DMS153 (cell line): ENCODE results near the gene SSBP2.
"Not testable (repeated sequence)": the region's sequence is repeated elsewhere in the genome, so short reads cannot be mapped to it uniquely, and the experiment has no call there.

ENCODE experiments used
- DNase-seq: peaks from one replicate; lab custom pipeline; 2025; lab: John Stamatoyannopoulos, UW

SSBP2 gene

DNA sequence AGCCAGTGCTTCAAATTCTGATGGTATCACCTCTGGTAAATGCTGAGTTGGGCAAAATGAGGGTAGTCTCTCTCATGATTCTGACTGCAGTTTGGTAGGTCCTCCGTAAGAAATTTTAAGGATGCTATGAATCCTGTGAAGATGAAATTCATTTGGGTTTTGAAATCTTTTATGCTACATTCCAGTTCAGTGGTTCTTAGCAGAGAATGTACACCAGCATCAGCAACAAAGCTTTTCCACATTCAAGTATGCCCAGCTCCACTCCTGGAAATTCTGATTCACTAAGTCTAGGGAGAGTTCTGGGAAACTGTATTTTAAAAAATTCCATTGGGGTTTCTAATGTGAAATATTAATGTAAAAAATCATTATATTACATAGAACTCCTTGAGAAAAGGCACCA is 323.3 kb downstream of the SSBP2 start:
- no peak for DNase-seq

DNA sequence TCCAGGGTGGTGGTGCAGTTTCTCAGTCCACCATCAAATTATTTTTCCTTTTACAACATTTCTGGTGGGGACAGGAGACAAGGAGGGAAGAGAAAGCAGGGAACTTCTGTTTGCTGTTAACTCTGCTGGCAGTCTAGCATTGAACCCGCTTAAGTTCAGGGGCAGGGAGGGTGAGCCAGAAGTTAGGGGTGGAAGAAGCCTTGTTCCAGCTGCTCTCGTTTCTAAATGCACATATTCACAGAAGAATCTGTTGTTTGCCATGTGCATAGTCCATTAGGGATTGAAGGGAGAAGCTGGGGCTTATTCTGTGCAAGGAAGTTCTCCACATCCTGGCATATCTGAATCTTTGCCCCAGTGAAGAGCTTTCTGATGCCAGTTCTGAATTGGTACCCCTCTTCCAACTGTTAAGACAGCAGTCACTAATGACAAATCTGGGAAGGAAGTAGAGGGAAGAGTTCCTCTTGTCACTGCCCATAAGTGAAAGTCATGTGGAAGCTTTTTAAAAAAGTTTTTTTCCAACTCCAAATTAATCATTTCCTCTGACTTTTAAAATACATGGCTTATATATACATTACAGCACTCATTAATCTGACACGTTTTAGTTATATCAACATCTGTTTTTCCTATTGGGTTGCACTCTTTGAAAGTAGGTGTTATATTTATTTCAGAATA is 324.4 kb downstream of the SSBP2 start:
- no peak for DNase-seq

DNA sequence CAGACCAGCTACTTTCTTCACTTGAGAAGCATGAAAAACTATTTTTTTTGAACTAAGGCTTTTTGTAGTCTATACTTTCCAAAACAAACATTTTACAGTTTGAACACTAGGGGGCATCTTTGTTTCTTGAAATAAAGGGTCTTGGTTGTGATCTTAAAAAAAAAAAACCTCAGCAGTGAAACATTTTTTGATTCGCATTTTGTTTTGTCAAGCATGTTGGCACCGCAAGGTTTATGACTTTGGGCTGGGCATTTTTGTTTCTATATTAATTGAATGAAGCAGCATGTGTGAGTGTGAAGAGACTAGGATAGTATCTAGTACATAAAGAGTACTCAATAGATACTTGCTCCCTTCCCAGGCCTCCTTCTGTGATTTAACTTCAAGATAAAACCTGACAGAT is 325.3 kb downstream of the SSBP2 start:
- no peak for DNase-seq

DNA sequence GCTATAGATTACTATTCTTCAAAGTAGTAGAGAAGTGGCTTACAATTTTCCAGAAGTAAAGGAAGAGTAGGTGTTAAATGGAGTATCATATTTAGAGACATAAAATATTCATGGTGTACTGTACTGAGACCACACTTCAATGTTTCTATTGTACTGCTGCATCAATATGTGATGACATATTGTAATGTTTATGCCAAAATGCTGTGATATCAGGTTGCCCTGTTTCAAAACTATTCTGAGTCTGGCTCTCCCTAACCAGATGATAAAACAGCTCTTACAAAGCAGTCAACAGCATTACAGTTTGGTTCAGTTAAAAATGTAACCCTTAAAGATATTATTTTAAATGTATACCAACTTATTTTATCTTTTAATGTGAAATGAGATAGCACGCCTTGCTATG is 326.2 kb downstream of the SSBP2 start:
- no peak for DNase-seq

DNA sequence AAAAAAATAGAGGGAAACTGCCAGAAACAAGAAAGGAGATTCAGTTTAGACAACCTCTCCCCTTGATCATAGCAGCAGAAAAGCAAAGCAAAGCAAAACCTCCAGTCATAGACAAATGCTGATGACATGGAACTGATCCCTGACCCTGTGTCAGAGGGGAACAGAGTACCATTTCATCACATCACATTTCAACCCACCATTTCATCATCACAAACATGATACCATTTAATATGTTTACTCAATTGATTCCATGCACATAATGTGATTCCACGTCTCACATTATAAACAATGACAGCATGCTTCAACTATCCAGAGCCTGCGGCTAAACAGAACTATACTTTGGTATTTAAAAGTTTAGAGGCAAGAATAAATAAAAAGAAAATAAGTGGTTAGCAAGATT is 328.2 kb downstream of the SSBP2 start:
- DNase-seq: no peak

DNA sequence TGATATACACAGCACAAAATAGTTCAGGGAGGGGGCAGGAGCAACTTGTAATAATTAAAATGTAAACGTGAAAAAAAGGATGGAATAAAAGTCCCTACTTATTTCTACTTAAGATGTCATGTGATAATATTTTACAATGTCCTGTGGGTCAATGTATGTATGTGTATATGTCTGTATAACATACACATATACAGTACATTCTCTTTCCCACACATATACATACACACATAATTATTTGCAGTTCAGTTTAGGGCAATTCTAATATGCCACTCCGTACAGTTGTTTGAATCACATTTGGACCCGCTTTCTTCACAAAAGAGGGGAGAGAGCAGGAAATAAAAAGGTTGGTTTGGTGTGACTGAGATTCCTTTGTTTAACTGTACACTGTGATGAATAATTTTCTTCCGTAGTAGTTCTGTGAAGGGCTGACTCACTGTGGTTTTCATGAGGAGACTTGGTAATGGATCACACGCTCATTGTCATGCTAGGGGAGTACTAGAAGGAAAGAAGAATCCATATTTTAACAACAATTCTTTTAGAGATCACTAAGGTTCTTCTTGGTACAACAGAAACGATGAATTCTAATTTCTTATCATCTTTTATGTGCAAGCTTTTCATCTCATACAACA is 330.7 kb downstream of the SSBP2 start:
- no peak for DNase-seq

DNA sequence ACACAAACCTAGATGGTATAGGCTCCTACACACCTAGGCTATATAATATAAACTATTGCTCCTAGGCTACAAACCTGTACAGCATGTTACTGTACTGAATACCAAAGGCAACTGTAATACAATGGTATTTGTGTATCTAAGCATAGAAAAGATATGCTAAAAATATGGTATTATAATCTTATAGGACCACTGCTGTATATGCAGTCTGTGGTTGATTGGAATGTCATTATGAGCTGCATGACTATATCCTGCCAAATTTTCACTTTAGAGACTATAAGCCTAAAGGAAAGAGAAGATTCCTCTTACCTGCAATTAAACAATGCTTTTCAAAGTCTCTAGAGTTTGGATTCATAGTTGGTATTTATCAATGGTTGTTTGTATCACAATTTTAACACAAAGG is 332.3 kb downstream of the SSBP2 start:
- DNase-seq: no peak

DNA sequence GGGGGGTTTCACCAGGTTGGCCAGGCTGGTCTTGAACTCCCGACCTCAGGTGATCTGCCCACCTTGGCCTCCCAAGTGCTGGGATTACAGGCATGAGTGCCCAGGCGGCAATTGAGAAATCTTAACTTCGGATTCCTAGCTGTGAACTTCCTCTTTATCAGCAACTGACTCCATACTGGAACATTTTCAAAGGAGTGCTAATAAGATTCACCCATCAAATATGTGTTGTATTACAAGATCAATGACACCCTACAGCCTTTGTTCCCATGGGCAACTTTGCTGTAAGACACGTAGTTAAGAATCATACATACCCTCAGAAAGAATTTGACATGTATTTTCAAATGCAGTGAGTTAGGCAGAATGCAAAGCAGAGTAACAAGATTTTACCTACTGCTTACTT is 333.8 kb downstream of the SSBP2 start:
- DNase-seq: no peak

DNA sequence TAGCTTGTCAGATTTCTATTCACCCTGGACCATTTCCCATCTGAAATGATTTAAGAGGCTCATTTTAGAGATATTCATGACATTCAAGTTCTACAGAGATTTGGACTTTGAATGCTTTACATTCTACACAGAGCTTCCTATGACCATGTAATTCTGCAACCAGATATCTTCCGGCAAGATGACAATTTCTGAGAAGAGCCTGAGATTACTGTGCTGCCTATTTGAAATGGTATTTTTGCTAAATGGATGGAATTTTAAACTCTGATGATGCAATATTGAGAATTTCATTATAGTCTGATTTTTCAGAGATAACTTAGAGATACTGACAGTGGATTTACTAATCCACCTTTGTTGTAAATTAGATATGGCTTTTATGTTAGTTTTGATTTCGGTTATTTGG is 341.0 kb downstream of the SSBP2 start:
- no peak for DNase-seq

DNA sequence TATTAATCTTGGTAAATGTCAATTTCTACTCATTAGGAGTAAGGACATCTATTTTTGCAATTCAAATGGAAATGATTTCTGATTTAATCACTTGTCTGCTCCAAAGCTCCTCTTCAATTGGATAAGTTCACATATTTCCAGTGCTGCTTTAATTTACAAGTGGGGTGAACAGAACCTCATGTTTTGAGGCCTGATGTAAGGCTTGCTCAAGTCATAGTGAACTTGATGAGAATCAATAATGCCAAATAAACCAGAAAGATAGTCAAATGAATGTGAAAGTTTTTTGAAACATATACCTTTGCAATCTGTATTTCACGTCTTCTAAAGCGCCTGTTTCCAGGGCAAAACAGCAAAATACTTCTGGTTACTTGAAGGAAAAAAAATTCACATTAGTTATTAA is 341.5 kb downstream of the SSBP2 start:
- DNase-seq: no peak

DNA sequence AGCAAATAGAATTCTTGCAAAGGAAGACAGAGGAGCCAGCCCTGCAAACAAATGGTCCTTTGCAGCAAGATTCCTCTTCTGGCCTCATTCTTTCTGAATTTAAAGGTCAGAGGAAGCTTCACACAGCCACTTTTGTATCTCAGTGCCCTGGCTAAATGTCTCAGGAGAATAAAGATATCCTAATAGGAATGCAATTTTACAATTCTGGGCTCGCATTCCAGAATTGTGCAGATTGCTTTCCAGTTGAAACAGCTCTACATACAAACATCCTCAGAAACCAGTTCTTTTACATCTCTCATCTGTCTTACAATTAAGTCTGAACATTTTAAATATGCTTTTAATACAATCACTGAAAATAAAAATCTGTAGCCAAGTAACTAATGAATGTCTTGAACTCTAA is 342.4 kb downstream of the SSBP2 start:
- DNase-seq: no peak

DNA sequence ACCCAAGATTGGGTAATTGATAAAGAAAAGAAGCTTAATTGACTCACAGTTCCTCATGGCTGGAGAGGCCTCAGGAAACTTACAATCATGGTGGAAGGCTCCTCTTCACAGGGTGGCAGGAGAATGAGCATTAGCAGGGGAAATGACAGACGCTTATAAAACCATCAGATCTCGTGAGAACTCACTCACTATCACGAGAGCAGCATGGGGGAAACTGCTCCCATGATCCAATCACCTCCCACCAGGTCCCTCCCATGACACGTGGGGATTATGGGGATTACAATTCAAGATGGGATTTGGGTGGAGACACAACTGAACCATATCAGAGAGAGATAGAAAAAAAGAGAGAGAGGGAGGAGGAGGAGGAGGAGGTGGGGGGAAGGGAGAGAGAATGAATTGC is 343.1 kb downstream of the SSBP2 start:
- not testable (repeated sequence) for DNase-seq

DNA sequence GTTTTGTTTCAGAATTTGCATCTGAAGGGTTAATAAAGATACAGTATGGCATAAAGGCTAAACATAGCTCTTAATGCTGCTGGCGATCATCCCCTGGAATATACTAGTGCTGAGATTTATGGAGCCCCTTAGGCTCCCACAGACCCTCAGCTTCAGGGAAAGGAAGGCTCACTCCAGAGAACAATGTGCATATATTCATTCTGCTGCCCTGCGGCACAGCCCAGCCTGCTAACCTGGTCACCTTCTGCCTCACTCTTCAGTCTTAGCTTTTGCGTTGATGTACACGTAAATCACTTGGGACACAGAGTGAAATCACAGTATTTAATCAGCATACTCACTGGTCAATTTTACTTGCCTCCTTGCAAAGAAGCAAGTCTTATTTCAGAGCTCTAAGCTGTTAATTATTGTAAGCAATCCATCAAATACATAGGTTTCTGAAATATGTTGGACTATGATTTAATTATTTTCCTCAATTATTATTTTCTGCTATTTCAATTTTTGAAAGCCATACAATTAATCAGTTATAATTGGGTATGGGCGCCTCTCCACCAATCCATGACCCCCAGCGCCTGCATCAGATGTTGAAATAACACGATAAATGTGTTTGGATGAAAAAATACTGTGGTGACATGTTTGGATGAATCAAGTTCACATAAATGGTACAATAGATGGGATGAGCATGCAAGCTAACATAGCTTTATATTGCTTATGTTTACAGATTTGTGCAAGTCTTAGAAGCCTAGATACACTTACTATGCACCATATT is 345.6 kb downstream of the SSBP2 start:
- no peak for DNase-seq

DNA sequence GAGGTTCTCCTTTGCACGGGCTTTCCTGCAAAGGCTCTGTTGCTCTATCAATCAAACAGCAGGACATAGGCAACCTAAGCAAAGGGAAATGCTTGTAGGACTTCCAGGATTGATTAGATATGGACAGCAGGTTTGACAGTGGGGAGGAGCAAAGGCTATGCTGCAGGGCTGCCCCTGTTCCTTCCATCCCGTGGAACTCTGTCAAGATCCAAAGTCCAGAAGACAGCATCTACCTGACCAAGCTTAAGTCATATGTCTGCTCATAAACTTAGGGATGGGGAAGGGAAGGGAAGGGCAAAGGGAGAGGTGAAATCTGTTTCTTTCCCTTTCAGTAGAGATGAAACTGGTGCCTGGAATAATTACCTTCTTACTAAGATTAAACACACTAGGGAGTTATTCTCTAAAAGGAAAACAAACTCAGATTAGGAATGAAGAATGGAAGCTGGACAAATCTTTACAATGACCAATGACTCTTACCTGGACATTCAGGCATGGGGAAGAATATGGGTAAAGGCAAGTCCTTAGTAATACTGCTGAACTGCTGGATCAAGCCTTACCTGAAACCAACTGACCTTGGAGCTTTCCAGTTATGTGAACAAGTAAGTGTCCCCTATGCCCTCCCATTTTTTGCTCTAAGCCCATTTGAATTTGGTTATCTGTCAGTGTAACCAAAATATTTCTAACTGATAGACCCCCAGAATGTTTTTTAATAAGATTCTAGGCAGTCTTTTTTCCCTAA is 348.5 kb downstream of the SSBP2 start:
- no peak for DNase-seq

DNA sequence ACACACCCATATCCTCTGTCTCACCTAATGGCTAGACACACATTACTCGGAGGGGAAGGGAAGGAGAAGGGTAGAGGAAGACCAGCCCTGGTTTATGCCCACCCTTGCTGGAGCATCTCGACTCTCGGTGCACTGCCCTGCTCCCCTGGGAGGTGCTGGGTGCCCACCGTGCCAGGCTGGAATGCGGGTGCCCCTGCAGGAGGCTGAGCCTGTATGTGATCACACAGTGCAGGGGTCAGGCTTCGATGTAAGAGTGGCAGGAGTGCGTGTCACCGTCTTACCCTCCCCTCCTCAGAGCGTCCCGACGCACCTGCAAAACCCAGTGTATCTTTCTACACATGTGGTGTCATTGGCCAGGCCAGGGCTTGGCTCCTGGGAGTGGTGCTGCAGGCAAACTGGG is 349.6 kb downstream of the SSBP2 start:
- DNase-seq: no peak

DNA sequence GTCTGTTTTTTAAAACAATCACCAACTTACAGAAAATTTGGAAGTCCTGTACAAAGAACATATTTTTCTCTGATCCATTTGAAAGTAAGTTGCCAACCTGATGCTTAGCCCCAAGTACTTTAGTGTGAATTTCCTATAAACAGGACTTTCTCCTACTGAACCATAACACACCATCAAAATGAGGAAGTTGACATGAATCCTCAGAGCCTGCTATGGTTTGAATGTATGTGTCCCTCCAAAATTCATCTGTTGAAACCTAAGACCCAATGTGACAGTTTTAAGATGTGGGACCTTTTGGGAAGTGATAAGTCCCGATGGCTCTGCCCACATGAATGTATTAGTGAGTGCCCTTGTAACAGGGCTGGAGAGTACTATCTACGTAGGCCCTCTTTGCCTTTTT is 350.5 kb downstream of the SSBP2 start:
- DNase-seq: no peak

DNA sequence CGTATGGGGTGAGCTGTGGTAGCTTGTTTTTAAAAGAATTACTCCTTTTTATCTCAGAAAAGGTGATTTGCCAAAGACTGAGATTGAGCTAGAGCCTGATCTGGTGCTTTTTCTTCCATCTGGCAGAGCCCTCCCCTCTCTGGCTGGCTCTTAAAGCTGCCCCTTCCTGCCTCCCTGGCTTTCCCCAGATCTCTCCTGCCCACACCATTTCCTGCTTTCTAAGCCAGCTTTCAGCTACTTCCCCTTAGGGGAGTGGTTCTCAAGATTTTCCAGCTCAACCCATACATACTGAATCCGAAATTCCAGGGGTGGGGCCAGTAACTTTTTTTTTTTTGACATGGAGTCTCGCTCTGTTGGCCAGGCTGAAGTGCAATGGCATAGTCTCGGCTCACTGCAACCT is 352.2 kb downstream of the SSBP2 start:
- no peak for DNase-seq

DNA sequence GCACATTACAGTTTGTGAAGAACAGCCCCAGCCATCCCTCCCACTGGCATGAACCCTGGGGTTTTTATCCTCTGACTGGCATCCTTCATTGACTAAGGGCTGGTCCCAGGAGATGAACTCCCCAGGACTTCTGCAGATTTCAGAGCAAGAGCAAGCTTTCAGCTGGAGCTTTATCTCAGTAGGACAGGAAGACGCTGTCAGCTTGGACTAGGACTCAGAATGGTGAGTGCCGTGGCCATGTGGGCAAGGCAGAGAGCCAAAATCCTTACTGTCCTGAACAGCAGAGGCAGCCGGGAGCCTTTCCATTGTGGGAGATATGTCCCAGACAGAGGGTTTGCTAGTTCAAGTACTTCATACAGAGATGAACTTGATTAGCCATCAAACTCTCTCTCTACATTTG is 353.7 kb downstream of the SSBP2 start:
- no peak for DNase-seq

DNA sequence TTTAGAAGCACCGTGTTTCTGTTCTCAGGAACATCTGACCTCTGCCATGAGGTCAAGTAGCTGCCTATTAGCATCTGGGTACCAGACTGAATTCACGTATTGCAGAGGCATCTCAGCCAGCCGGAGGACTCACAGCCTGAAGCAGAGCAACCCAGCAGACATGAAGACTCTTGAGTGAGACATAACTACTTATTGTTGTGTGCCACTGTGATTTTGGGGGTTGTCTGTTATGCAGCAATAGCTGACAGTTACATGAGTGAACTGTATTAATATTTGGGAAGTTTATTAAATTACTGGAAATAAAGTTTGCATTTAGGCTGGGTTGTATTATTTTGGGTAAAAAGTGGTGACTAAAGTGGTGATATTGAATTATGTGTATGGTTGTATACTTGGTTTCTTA is 355.6 kb downstream of the SSBP2 start:
- no peak for DNase-seq

DNA sequence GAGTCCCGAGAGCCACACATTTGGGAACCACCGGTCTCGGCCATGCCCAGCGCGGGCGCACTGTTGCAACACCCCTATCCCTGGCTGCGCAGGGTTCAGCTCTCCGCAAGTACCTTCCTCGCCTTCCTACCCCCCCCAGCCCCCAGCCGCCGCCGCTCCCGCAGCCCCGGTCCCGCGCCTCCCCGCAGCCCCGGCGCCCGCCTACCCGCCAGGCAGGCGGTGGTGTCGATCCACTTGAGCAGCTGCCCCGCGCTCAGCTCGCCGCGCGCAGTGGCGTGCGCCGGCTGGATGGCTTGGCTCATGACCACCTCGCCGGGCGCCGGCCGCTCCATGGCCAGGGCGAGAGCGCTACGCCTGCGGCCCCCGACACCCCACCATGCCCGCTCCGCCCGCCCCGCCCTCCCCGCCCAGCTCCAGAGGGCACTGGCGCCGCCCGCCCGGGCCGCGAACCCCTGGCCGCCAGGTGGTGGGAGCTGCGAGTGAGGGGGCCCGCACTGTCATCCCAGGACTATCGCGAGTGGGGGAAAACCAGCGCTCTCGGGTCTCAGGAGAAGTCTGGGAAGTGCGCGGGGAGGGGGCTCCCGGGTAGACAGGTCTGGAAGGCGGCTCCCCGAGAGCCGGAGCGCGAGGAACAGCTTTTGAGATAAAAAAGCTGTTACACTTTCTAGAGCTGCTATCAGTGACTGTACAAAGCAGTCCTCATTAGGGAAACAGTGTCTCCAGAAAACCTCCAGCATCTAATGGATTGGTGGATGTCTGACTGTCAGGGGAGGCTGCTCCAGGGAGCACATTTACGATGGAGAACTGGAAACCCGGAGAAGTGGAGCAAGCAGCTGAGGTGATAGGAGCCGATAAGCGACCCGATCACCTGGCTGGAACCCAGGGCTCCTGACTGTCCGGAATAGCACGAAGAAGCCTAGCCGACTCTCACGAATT is 356.8 kb downstream of the SSBP2 start, which contains the start of gene ACOT12:
Gene ACOT12, minus strand, starts transcription at position 352 of the 936 bp plus-strand sequence. Its CDS starts 20 bp downstream, at position 332.
- no peak for DNase-seq

DNA sequence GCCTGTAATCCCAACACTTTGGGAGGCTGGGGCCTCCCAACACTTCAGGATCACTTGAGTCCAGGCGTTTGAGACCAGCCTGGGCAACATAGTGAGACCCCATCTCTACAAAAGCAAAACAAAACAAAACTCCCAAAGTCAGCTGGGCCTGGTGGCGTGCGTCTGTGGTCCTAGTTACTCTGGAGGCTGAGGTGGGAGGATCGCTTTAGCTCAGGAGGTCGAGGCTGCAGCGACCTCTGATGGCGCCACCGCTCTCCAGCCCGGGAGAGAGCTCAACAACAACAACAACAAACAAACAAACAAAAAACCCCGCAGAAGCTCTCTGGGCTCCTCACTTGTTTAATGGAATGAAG is 357.5 kb downstream of the SSBP2 start:
- DNase-seq: no peak

DNA sequence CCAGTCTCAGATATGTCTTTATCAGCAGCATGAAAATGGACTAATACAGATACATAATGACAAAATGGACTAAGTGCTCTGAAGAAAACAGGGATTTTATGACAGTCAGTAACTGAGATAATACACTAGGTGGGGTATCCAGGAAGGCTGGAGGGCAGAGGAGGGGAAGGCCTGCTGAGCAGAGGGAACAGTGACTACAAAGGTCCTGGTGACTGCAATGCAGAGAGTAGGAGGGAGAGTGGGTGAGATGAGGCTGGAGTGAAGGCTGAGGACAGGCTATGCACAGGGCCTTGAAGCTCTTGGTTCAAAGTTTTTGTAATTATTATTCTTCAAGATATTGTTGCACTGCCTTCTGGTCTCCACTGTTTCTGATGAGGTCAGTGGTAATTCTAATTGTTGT is 361.9 kb downstream of the SSBP2 start:
- DNase-seq: no peak
